ENCODE data around the gene MACROD2.

The MACROD2 gene

GRCh38 chr20:15623215-15623614, 1627.9 kb downstream of the MACROD2 start:
- DNase-seq = no peak

- DNase-seq = no peak
These were observed 1630.7 kb downstream of the MACROD2 start for GRCh38 chr20:15625981-15626380.

- DNase-seq = no peak
These were observed 1631.8 kb downstream of the MACROD2 start for GRCh38 chr20:15627089-15627488.

- DNase-seq = no peak
These were observed 1632.2 kb downstream of the MACROD2 start for GRCh38 chr20:15627501-15627903.

- no peak for DNase-seq
These were observed 1633.6 kb downstream of the MACROD2 start for GRCh38 chr20:15628851-15629353.

- DNase-seq = no peak
These were observed 1635.0 kb downstream of the MACROD2 start for GRCh38 chr20:15630360-15630759.

GRCh38 chr20:15632680-15633079, 1637.4 kb downstream of the MACROD2 start:
- DNase-seq = no peak

- DNase-seq = no peak
These were observed 1638.8 kb downstream of the MACROD2 start for GRCh38 chr20:15634102-15634501.

- DNase-seq = no peak
These were observed 1642.2 kb downstream of the MACROD2 start for GRCh38 chr20:15637546-15637945.

GRCh38 chr20:15637950-15638754, 1642.8 kb downstream of the MACROD2 start:
- DNase-seq = no peak

GRCh38 chr20:15638816-15639215, 1643.5 kb downstream of the MACROD2 start:
- DNase-seq = no peak

GRCh38 chr20:15639839-15640238, 1644.5 kb downstream of the MACROD2 start:
- DNase-seq = no peak

GRCh38 chr20:15642109-15642508, 1646.8 kb downstream of the MACROD2 start:
- DNase-seq = no peak

GRCh38 chr20:15642676-15643075, 1647.4 kb downstream of the MACROD2 start:
- DNase-seq = no peak

- DNase-seq = no peak
These were observed 1648.4 kb downstream of the MACROD2 start for GRCh38 chr20:15643713-15644112.

GRCh38 chr20:15645816-15646215, 1650.5 kb downstream of the MACROD2 start:
- no peak for DNase-seq

GRCh38 chr20:15653396-15654207, 1658.3 kb downstream of the MACROD2 start:
- no peak for DNase-seq

GRCh38 chr20:15654208-15654649, 1658.9 kb downstream of the MACROD2 start:
- DNase-seq = no peak

GRCh38 chr20:15655295-15655874, 1660.1 kb downstream of the MACROD2 start:
- no peak for DNase-seq

GRCh38 chr20:15656124-15656523, 1660.8 kb downstream of the MACROD2 start:
- DNase-seq = no peak

GRCh38 chr20:15658295-15658694, 1663.0 kb downstream of the MACROD2 start:
- no peak for DNase-seq

GRCh38 chr20:15673206-15673605, 1677.9 kb downstream of the MACROD2 start:
- DNase-seq = no peak

Data from stimulated activated CD4-positive, alpha-beta T cell treated with anti-CD3 and anti-CD28 coated beads, Interleukin-12 subunit alpha, Interleukin-12 subunit beta, amount 100 ng/mL, for 4 hours (primary cell).